Naive thymus-derived CD4-positive, alpha-beta T cell (primary cell): ENCODE results near the gene YES1. TPM values are rescaled to one million over a fixed set of nuclear protein-coding genes. Genes with fewer than 3 reads are reported as not detected.
"Not testable (repeated sequence)": the region's sequence is repeated elsewhere in the genome, so short reads cannot be mapped to it uniquely, and the experiment has no call there.

Experiments used
- ATAC-seq: fragments of 150-1000 bp; cut with Tn5 transposase; 2 replicates; pipeline ENCODE4 v1.10.0; 2021; ENCODE audit warnings: mild to moderate bottlenecking, moderate library complexity
- CTCF ChIA-PET: fragments of 350-600 bp; sonication (Branson Sonifier 250); formaldehyde crosslinking; loops from one replicate; lab custom pipeline; 2021; ENCODE audit warnings: antibody characterized with exemption; lab: Charles Lee
- POLR2A ChIA-PET: fragments of 350-600 bp; sonication (Branson Sonifier 250); formaldehyde crosslinking; loops from one replicate; lab custom pipeline; 2021; ENCODE audit warnings: antibody characterized with exemption, inconsistent platforms; lab: Charles Lee
- DNase-seq, 9 donors: peaks; one replicate each; pipeline versions ENCODE4 v3.0.0 to v3.0.0-alpha.2; 2020 to 2022; ENCODE audit warnings: mixed read lengths in 1 of 9
- H3K27ac ChIP-seq: one replicate; pipeline ENCODE4 v1.7.0; 2013; ENCODE audit warnings: mild to moderate bottlenecking, low read depth, low read length, moderate library complexity
- H3K27me3 ChIP-seq, 2 donors: one replicate each; pipeline ENCODE4 v1.7.0; 2013; ENCODE audit warnings: low read length in 2 of 2, mild to moderate bottlenecking in 2 of 2, moderate library complexity in 2 of 2; ENCODE audit not compliant: control insufficient read depth in 2 of 2, insufficient read depth in 2 of 2
- H3K36me3 ChIP-seq, 3 experiments: 1 replicate in 2 of 3; 2 replicates in 1 of 3; pipeline ENCODE4 v1.7.0; 2013; ENCODE audit warnings: low read length in 3 of 3, mild to moderate bottlenecking in 3 of 3, moderate library complexity in 1 of 3; ENCODE audit not compliant: insufficient read depth in 3 of 3, control insufficient read depth in 2 of 3
- H3K4me1 ChIP-seq, 2 donors: one replicate each; pipeline ENCODE4 v1.7.0; 2013; ENCODE audit warnings: low read length in 2 of 2, mild to moderate bottlenecking in 2 of 2, moderate library complexity in 1 of 2; ENCODE audit not compliant: control insufficient read depth in 2 of 2, insufficient read depth in 2 of 2
- H3K4me3 ChIP-seq: 2 replicates; pipeline ENCODE4 v1.7.0; 2013; ENCODE audit warnings: mild to moderate bottlenecking, low read length
- H3K9me3 ChIP-seq, 3 experiments: 1 replicate in 2 of 3; 2 replicates in 1 of 3; pipeline ENCODE4 v1.7.0; 2013; ENCODE audit warnings: low read length in 3 of 3; ENCODE audit not compliant: control insufficient read depth in 2 of 3
- H3K27ac Mint-ChIP-seq, 9 donors: one replicate each; pipeline ENCODE4 v1.8.0; 2020 to 2022; ENCODE audit warnings: mixed read lengths in 9 of 9, mild to moderate bottlenecking in 8 of 9, moderate library complexity in 5 of 9, inconsistent platforms in 2 of 9
- H3K27me3 Mint-ChIP-seq, 5 donors: one replicate each; pipeline ENCODE4 v1.8.0; 2021 to 2022; ENCODE audit warnings: mixed read lengths in 5 of 5, mild to moderate bottlenecking in 1 of 5
- H3K36me3 Mint-ChIP-seq, 5 donors: one replicate each; pipeline ENCODE4 v1.8.0; 2020 to 2022; ENCODE audit warnings: mixed read lengths in 5 of 5, mild to moderate bottlenecking in 3 of 5, inconsistent platforms in 1 of 5
- H3K4me1 Mint-ChIP-seq, 7 donors: one replicate each; pipeline ENCODE4 v1.8.0; 2020 to 2022; ENCODE audit warnings: mixed read lengths in 7 of 7, mild to moderate bottlenecking in 3 of 7, inconsistent platforms in 1 of 7
- H3K4me3 Mint-ChIP-seq, 10 donors: one replicate each; pipeline ENCODE4 v1.8.0; 2020 to 2022; ENCODE audit warnings: mild to moderate bottlenecking in 10 of 10, mixed read lengths in 10 of 10, moderate library complexity in 6 of 10, inconsistent platforms in 2 of 10
- H3K9me3 Mint-ChIP-seq, 11 donors: one replicate each; pipeline ENCODE4 v1.8.0; 2020 to 2022; ENCODE audit warnings: mixed read lengths in 11 of 11, mild to moderate bottlenecking in 4 of 11, inconsistent platforms in 1 of 11, moderate library complexity in 1 of 11
- intact Hi-C, 2 donors: fragments of 100-400 bp; cut with micrococcal nuclease; formaldehyde crosslinking; loops; one replicate each; pipeline ENCODE4 v1.15.1; 2023
- polyA plus RNA-seq, 2 donors: library from polyadenylated mRNA; unstranded; fragments of 300-500 nt; fragmentation: Illumina TruSeq; gene quantifications; one replicate each; pipeline ENCODE4 v1.2.3, GENCODE V29; 2021
- total RNA-seq, 6 experiments: library from RNA in 5 of 6; stranded (reverse) in 5 of 6; gene quantifications; 1 replicate in 5 of 6; 2 replicates in 1 of 6; pipeline ENCODE4 v1.2.3 and lab custom pipeline; 2021 to 2026

YES1 gene
- total and polyA plus RNA-seq, 7 experiments from 2014 or later = 0.66 to 15.8 (median 14.7) TPM

DNA sequence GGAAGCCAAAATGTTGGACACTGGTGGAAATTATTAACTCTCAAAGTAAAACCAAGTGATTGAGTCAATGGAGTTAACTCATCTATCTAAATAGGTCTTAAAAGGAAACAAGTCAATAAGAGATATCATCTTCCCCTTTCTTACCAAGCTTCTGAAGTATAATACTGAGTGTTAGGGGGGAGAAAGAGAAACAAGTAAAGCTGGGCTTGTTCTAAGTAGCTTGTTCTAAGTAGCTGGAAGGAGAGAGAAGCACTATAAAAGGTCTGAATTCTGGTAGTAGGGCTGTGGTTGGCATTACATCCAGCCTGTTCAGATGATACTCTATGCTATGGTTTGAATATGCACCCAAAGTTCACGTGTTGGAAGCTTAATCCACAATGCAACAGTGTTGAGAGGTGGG, 26.8 kb downstream of the YES1 start:
- no peaks in the 10 kb centered on the region for H3K27me3 Mint-ChIP-seq

DNA sequence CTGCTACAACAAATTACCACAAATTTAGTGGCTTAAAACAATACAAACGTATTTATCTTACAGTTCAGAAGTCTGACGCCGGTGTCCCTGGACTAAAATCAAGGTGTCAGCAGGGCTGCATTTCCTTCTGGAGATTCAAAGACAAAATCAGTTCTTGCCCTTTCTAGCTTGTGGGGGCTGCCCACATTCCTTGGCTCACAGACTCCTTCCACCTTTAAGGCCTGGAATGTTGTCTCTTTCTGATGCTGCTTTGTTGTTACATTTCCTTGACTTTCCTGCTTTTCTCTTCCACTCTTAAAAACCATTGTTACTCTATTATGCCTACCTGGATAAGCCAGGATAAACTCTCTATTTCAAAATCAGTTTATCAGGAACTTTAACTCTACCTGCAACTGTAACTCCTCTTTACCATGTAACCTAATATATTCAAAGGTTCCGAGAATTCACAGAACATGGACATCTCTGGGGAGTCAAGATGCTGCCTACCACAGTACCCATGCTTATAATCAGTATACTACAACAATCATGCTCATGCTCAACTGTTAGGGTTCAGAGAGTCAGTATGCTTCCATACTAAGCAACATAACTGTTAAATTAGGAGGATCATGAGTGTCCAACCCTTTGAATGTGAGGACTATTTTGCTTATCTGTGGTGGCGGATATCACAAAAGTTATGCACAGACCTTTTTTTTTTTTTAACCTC, 27.4 kb downstream of the YES1 start:
- Mint-ChIP-seq H3K36me3 (peaks cover 0 to 11% (median 3%) of the 10 kb centered on the region in 5 donors), H3K9me3 (peaks cover 0 to 4% (median 0%) of the 10 kb centered on the region in 11 donors), H3K27ac (no peak overlapping the region), H3K4me3 (no peak overlapping the region), H3K4me1 (peaks cover 19 to 69% (median 62%) of the 10 kb centered on the region in 7 donors), H3K27me3 (no peaks in the 10 kb centered on the region)
- POLR2A ChIA-PET = no interaction called here
- Histone ChIP-seq H3K27ac (no peak overlapping the region), H3K36me3 (no peaks in the 10 kb centered on the region), H3K4me1 (peaks cover 0 to 7% of the 10 kb centered on the region in 2 donors), H3K4me3 (no peak overlapping the region), H3K27me3 (no peaks in the 10 kb centered on the region), H3K9me3 (no peaks in the 10 kb centered on the region)
- DNase-seq = no peak
- intact Hi-C loops = no loop called here
- CTCF ChIA-PET = no interaction called here
- no peak for ATAC-seq

More for the DNA sequence above, 26.8 kb downstream of the YES1 start:
- ChIA-PET CTCF (interaction anchor here (0.5 to 1.3 kb wide), 2 partner anchors 44 to 54 kb away, joined by 3 read pairs; no protein-coding TSS in a partner anchor), POLR2A (interaction anchor here (0.6 to 0.8 kb wide), 2 partner anchors 25 to 40 kb away, joined by 3 read pairs; no protein-coding TSS in a partner anchor)
- DNase-seq = no peak
- Mint-ChIP-seq H3K4me1 (peaks cover 16 to 63% (median 56%) of the 10 kb centered on the region in 7 donors), H3K4me3 (peak overlapping the region in 2 of 10 donors; percentile 7 to 22), H3K36me3 (peaks cover 0 to 11% (median 3%) of the 10 kb centered on the region in 5 donors), H3K27ac (peak overlapping the region in 1 of 9 donors; percentile 40), H3K9me3 (peaks cover 0 to 4% (median 0%) of the 10 kb centered on the region in 11 donors)
- Histone ChIP-seq H3K4me3 (no peak overlapping the region), H3K27me3 (no peaks in the 10 kb centered on the region), H3K27ac (no peak overlapping the region), H3K9me3 (no peaks in the 10 kb centered on the region), H3K36me3 (no peaks in the 10 kb centered on the region), H3K4me1 (peaks cover 0 to 7% of the 10 kb centered on the region in 2 donors)
- no peak for ATAC-seq
- intact Hi-C loops = no loop called here

DNA sequence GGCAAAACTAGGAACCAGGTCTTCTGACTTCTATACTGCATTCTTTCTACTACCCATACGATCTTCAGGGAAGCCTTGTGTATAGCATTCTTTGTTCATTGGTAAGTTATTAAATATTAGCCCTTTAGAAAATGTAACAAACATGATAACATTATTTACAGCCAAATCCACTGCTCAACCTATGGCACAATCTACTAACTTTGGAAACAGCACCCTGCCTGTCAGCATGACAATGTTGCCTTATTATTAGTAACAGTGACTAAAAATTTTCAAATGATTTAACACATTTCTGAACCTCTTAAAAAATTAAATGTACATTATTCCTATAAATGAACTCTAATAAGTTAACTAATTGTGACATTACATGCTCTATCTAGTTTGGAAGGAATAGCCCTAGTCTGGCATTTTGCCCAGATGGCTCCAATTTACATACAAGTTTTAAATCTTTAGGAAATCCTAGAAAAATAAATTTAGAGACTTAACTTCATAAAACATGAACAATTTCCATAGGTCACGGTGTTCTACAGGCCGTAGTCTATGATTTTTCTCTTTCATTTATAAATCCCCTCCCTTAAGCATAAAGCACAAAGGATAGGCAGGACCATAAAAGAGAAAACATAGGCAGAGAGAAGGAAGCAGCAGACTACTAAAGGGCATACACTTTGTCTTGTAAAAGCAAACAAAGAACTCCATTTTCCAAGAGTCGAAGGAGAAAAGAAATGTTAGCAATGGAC, 33.7 kb downstream of the YES1 start:
- intact Hi-C loops = no loop called here
- Histone ChIP-seq H3K27me3 (no peaks in the 10 kb centered on the region), H3K4me1 (peaks cover 0 to 4% of the 10 kb centered on the region in 2 donors), H3K36me3 (no peaks in the 10 kb centered on the region), H3K27ac (no peak overlapping the region), H3K9me3 (no peaks in the 10 kb centered on the region), H3K4me3 (no peak overlapping the region)
- peaks cover 0 to 4% (median 0%) of the 10 kb centered on the region in 11 donors for H3K9me3 Mint-ChIP-seq
- H3K36me3 Mint-ChIP-seq = peaks cover 3 to 14% (median 8%) of the 10 kb centered on the region in 5 donors
- DNase-seq (no peak), ATAC-seq (no peak)
- ChIA-PET CTCF (no interaction called here), POLR2A (no interaction called here)
- H3K27ac Mint-ChIP-seq = no peak overlapping the region
- H3K27me3 Mint-ChIP-seq = no peaks in the 10 kb centered on the region
- peaks cover 20 to 68% (median 63%) of the 10 kb centered on the region in 7 donors for H3K4me1 Mint-ChIP-seq
- no peak overlapping the region for H3K4me3 Mint-ChIP-seq

DNA sequence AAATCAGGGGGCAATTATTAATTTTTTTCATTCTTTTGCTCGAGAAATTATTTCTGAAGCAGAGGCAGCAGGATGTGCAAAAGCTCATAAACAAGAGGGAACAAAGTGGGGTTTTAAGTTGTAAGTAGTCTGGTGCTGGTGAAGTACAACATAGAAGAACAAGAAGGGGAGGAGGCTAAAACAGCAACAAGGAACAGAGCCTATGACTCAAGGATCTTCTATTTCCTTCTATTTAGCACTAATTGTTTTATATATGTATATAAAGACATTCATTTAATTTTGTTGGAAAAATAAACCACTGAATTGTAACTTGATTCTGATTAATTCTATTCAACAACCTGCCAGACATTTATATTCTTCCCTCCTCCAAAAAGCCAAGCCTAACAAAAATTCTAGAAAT, 35.0 kb downstream of the YES1 start:
- no peak overlapping the region for H3K27ac ChIP-seq
- Mint-ChIP-seq H3K4me1 (peaks cover 18 to 72% (median 67%) of the 10 kb centered on the region in 7 donors), H3K27ac (peak overlapping the region in 1 of 9 donors; percentile 40), H3K4me3 (peak overlapping the region in 1 of 10 donors; percentile 32), H3K27me3 (no peaks in the 10 kb centered on the region), H3K36me3 (peaks cover under 1 to 17% (median 8%) of the 10 kb centered on the region in 5 donors), H3K9me3 (peaks cover 0 to 4% (median 0%) of the 10 kb centered on the region in 11 donors)
- H3K4me3 ChIP-seq = no peak overlapping the region
- ChIA-PET POLR2A (no interaction called here), CTCF (no interaction called here)
- DNase-seq (no peak), ATAC-seq (no peak)
- H3K4me1 ChIP-seq = peaks cover 0 to 4% of the 10 kb centered on the region in 2 donors
- H3K36me3 ChIP-seq = no peaks in the 10 kb centered on the region
- no peaks in the 10 kb centered on the region for H3K9me3 ChIP-seq
- intact Hi-C loops = no loop called here
- no peaks in the 10 kb centered on the region for H3K27me3 ChIP-seq

DNA sequence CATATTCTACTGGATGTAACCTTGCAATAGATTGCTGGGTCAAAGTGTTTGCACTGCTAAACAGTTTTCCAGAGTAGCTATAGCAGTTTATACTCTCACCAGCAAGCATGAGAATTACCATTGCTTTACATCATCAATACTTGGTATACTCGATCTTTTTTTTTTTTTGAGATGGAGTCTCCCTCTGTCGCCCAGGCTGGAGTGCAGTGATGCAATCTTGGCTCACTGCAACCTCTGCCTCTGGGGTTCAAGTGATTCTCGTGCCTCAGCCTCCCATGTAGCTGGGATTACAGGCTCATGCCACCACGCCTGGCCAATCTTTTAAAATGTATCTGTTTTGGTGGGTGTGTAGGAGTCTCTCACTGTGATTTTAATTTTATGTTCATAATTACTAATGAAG, 36.0 kb downstream of the YES1 start:
- H3K4me1 ChIP-seq, H3K9me3 Mint-ChIP-seq, intact Hi-C loops, DNase-seq, H3K27me3 ChIP-seq, H3K27me3 Mint-ChIP-seq, H3K9me3 ChIP-seq, H3K27ac ChIP-seq, CTCF ChIA-PET, H3K27ac Mint-ChIP-seq, H3K36me3 ChIP-seq, H3K4me3 ChIP-seq, ATAC-seq, H3K4me3 Mint-ChIP-seq: not testable (repeated sequence)
- POLR2A ChIA-PET = interaction anchor here (0.7 kb wide), 1 partner anchor 21 kb away, joined by 4 read pairs; no protein-coding TSS in a partner anchor
- Mint-ChIP-seq H3K36me3 (peaks cover 0 to 17% (median 8%) of the 10 kb centered on the region in 5 donors), H3K4me1 (peaks cover 15 to 62% (median 59%) of the 10 kb centered on the region in 7 donors)

DNA sequence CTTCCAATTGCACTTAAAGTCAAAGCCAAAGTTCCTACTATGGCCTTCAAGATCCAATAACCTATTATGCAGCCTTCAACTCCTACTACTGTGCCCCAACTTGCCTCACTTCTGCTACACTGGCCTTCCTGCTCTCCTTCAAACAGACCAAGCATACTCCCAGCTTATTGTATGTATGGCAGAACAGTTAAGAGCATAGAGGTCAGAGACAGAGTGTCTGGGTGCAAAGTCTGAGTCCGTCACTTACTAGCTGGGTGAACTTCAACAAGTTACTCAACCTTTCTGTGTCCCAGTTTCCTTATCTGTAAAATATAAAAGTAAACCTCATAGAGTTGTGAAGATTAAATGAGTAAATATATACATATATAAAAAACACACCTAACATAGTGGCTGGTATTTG, 37.2 kb downstream of the YES1 start:
- no peak overlapping the region for H3K4me3 Mint-ChIP-seq
- H3K4me1 Mint-ChIP-seq = peaks cover 10 to 61% (median 54%) of the 10 kb centered on the region in 7 donors
- H3K27me3 ChIP-seq = no peaks in the 10 kb centered on the region
- H3K27ac Mint-ChIP-seq = no peak overlapping the region
- no peaks in the 10 kb centered on the region for H3K9me3 Mint-ChIP-seq
- no peak for ATAC-seq
- peaks cover 0 to 4% of the 10 kb centered on the region in 2 donors for H3K4me1 ChIP-seq
- H3K4me3 ChIP-seq = no peak overlapping the region
- DNase-seq = no peak
- no peaks in the 10 kb centered on the region for H3K9me3 ChIP-seq
- ChIA-PET POLR2A (no interaction called here), CTCF (no interaction called here)
- H3K36me3 Mint-ChIP-seq = peaks cover 0 to 18% (median 12%) of the 10 kb centered on the region in 5 donors
- intact Hi-C loops = no loop called here
- H3K27me3 Mint-ChIP-seq = no peaks in the 10 kb centered on the region
- no peaks in the 10 kb centered on the region for H3K36me3 ChIP-seq
- H3K27ac ChIP-seq = no peak overlapping the region
